B cell (primary cell): ENCODE results near the gene E2F3.

Experiments
- CTCF ChIP-seq: fragments of 200-600 bp; IDR thresholded peaks from one replicate; pipeline ENCODE4 v1.8.0; 2022; ENCODE audit warnings: antibody characterized with exemption, mild to moderate bottlenecking
- EZH2 ChIP-seq: IDR thresholded peaks from 2 replicates; pipeline ENCODE4 v1.6.1; 2012; ENCODE audit warnings: borderline replicate concordance, low read depth, mild to moderate bottlenecking, moderate library complexity, low read length; ENCODE audit not compliant: insufficient read depth, poor library complexity, severe bottlenecking

- TF ChIP-seq CTCF (no peak), EZH2 (no peak)
These were observed 2.3 kb downstream of the E2F3 start for GRCh38 chr6:20403766-20404640.
